ENCODE data around the gene BET1L.
"Not testable (repeated sequence)": the region's sequence is repeated elsewhere in the genome, so short reads cannot be mapped to it uniquely, and the experiment has no call there.

BET1L gene, protein sequence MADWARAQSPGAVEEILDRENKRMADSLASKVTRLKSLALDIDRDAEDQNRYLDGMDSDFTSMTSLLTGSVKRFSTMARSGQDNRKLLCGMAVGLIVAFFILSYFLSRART

DNA sequence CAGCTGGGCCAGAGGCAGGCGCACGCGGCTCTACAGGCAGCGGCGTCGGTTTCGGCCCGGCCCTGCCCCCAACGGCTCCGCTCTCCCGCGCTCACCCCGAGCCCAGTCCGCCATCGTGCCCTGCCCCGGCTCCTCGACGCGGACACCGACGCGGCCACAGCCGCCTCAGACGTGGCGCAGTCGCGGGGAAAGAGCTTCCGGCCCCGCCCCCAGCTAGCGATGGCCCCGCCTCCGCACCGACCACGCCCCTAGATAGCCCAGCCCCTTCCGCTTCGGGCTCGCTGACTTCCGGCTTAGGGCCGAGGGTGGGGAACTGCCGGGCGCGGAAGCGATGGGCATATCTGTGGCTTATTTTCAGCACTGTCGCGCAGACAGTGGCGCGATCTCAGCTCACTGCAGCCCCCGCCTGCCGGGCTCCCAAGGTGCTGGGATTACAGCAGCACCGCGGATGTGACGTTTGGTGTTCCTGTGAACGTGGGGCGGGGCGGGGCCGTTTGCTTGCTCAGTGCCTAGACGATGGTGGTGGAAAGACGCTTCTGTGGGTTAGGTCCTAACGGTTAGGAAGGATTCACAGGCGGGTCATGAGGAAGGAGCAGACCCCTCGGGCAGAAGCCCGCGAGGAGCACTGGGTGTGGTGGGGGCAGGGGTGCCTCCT, at the start of gene BET1L, which contains the start of gene RIC8A:
BET1L (minus strand) TSS at position 192 of the 655 bp plus-strand sequence; CDS start at position 114, 78 bp downstream.
RIC8A (plus strand) TSS at position 501 of the 655 bp plus-strand sequence. CDS start 1,147 bp downstream, outside the sequence.
- peak; percentile 94 for DNase-seq

- no peak for DNase-seq
These were observed 48.6 kb upstream of the BET1L start for GRCh38 chr11:255816-256215.

GRCh38 chr11:255176-255575, 48.0 kb upstream of the BET1L start:
- DNase-seq = no peak

- no peak for DNase-seq
These were observed 46.7 kb upstream of the BET1L start for GRCh38 chr11:253886-254270.

DNA sequence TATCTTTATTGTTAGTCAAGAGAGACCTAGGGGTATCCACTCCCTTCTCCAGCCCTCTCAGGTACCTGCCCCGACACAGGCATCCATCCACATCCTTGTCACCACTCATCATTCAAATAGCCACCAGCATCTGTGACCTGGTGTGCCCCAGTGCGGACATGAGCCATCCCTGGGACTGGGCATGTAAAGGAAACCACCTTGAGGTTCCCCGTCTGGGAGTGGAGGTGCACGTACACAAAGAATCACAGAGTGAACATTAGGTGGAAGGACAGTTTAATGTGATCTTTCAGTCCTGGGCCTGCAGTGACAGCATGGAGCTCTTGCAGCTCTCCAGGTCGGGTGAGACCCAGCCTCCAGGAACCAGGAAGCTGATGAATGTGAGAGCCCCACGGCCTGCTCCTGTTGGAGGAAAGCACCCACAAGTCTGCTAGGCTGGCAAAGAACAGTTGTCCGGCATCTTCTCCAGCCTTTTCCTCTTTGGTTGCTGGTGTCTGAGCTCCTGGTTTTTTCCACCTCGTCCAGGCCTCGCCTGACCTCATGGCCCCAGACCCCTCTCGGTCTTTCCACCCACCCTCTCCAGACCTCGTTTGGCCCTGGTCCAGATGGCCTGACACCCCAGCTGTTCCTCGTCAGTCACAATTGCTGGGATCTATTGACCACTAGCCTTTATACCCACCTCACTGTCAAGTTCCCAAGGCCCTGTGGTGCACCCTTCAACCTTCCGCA, 46.1 kb upstream of the BET1L start:
- no peak for DNase-seq

GRCh38 chr11:252666-253065, 45.5 kb upstream of the BET1L start:
- no peak for DNase-seq

GRCh38 chr11:251550-251949, 44.4 kb upstream of the BET1L start:
- DNase-seq = no peak

DNA sequence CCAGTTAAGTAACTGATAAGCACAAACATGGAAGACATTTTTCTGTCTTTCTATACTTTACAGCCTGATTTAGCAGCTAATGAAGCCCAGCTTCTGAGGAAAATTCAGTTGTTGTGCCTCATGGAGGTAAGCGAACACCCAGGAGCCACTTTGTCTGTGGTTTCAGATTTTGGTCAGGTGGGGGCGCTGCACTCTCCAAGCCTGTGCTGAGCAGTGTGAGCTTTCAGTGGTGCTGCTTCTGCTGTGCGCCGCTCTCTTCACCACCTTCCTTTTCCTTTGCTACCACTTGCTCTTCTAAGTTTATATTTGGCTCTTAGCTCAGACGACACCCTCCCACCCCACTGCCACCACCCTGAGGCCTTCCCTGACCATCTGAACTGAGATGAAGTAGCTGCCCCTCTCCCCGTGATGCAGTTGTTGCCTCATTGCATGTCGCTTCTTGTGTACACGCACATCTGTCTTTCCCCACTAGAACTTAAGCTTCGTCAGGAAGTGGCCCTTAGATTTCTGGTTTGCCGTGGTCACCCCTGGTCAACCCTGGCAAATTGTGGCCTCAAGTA, 43.6 kb upstream of the BET1L start:
- DNase-seq = peak; percentile 5

GRCh38 chr11:250274-250673, 43.1 kb upstream of the BET1L start:
- no peak for DNase-seq

DNA sequence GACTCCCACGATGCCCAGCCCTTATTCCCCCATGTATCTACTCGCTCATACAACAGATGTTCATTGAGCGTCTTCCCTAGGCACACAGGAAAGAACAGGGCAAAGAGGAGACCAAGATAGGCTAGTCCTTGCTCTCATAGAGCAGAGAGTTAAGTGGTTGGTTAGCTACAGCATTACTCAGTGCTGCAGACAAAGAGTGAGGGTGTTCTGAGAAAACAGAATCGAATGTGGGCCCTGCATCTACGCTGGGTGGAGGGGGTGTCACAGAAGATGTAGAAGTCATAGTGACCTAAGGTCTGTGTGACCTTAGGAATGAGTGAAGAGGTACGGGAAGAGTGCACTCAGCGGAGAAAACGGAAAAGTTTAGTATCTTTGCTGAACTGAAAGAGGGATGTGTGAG, 41.9 kb upstream of the BET1L start:
- no peak for DNase-seq

DNA sequence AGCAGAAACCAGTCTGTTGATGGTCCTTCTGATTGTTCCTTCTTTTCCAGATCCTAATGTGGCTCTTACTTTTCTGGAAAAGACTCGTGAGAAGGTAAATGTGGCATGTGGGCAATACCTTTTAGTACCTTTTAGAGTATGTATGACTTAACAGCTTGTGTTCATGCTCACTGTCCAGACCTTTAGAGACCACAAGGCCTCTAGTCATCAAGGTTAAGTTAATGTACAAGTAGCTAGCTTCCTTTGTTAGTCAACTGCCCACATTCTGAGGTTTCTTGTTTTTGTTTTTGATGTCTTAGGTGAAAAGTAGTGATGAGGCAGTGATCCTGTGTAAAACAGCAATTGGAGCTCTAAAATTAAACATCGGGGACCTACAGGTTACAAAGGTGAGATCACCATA, 37.2 kb upstream of the BET1L start:
- no peak for DNase-seq

- DNase-seq = no peak
These were observed 34.4 kb upstream of the BET1L start for GRCh38 chr11:241634-242033.

GRCh38 chr11:240315-240714, 33.1 kb upstream of the BET1L start:
- DNase-seq = no peak

DNA sequence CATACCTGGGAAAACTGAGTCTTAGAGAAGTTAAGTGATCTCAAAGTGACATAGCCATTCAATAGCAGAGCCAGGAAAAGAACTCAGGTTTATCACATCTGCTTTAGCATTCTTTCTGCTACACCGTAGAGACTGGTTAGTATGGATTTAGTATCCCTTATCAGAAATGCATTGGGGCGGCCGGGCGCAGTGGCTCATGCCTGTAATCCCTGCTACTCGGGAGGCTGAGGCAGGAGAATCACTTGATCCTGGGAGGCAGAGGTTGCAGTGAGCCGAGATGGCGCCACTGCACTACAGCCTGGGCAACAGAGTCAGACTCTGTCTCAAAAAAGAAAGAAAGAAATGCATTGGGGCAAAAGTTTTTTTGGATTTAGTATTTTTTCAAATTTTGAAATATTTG, 31.1 kb upstream of the BET1L start:
- DNase-seq = not testable (repeated sequence)

DNA sequence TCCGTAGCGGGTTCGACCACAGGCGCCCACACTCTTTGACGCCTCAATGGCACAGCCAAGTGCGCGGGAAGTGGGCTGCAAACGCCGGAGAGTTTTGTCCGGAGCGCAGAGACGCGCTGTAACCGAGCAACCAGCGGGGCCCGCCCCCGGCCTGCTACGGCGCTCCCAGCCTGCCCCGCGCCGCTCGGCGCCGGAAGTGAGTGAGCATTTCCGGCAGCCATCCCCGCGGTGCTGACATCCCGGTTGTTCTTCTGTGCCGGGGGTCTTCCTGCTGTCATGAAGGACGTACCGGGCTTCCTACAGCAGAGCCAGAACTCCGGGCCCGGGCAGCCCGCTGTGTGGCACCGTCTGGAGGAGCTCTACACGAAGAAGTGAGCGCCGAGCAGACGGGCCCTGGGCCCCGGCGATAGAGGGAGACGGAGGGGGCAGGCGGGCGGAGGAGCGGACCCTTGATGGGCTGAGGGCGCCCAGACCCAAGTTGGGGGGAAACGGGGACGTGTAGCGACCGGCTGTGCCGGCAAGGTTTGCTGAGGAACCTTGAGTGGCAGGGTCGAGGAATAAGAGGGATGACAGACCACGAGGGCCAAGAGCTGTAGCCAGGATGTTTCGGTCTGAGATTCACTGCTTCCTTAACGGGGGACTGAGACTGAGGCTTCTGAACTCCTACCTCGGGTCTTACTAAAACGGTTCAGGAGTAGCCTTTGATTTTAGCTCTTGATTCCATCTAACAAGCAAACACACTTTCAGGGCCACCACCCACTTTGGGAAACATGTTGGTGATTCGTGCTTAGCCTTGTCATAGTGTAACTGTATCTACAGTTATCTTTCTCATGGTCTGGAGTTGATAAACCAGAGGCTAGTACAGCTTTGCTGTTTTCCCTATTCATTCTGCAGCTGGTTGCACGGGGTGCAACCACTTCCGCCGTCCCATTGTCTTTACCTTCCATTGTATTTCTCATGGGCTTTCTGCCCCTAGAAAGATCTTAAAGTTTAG, 29.9 kb upstream of the BET1L start, which contains the start of gene PSMD13:
PSMD13 (plus strand) TSS at position 203 of the 994 bp plus-strand sequence; CDS start at position 277, 74 bp downstream.
- peak; percentile 49 for DNase-seq

DNA sequence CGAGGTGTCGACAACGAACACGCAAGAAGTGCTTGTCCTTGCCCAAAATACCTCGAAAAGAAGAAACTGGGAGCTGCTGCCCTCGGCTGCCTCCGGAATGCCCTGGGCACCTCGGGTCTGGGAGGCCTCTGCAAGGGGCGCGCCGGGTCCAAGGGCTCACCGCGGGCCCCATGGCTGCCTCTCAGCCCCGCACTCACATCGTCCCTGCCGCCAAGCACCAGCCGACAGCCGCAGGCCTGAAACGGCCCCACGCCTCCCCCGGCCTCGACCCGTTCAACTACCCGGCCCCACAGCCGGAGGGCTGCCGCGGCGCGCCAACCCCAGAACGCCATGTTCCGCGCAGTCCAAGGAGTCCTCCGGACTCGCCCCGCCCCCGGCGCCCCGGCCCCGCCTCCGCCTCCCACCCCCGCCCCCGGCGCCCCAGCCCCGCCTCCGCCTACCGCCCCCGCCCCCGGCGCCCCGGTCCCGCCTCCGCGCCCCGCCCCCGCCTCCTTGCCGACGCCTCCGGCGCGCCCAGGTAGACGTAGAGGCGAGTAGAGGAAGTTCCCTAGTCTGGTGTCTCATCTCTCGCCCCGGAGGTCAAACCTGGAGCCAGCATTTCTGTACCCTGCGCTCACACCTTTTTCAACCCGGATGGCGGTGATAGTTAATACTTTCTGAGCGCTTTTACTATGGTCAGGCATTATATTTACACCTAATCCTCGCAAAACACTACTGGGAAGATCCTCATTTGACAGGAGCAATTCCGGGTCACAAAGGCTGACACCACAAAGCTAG, 29.0 kb upstream of the BET1L start, which contains the start of gene SIRT3:
SIRT3 (minus strand) TSS at position 346 of the 777 bp plus-strand sequence; CDS start at position 332, 14 bp downstream.
- peak; percentile 46 for DNase-seq

DNA sequence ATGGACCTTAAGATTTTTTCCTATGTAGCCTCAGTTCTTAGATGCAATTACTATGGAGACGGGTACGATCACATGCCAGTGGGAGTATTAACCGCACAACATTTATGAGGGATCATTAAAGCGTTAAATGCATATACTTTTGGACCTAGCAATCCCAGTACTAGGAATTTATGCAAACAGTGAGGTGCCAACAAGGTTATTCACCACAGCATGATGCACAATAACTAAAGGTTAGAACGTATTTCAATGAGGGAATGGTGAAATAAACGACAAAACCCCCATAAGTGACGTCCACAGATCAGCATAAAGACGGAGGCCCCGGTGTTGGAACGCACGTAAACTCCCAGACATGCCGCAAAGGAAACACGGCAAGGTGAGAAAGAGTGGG, 28.4 kb upstream of the BET1L start:
- peak; percentile 14 for DNase-seq

- DNase-seq = no peak
These were observed 28.0 kb upstream of the BET1L start for GRCh38 chr11:235180-235579.

- no peak for DNase-seq
These were observed 25.8 kb upstream of the BET1L start for GRCh38 chr11:232783-233565.

DNA sequence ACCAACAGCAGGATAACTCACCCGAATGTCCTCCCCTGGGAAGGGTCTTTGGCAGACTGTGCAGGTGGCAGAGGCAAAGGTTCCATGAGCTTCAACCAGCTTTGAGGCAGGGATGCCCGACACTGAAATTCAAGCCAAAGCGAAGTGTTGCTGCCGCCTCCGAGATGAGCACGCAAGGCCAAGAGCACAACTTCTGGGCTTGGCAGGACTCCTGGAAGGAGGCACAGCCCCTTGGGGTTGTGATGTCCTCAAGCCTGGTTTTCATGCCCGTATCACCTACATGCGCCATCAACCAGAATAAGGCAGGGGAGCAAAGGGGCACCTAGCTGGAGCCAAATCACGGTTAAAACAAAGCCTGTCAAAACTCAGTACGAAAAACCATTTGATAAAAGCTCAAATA, 23.2 kb upstream of the BET1L start:
- DNase-seq = no peak
